GM12873 (cell line): ENCODE results near the gene ABLIM2.

Experiments
- TF ChIP-seq, protein P1 (sequence below): IDR thresholded peaks from 2 replicates; pipeline ENCODE4 v1.5.1; 2012; ENCODE audit warnings: low read depth, mild to moderate bottlenecking, moderate library complexity, low read length, control low read depth; ENCODE audit not compliant: insufficient read depth; ENCODE audit errors: missing control alignments

Gene ABLIM2

DNA sequence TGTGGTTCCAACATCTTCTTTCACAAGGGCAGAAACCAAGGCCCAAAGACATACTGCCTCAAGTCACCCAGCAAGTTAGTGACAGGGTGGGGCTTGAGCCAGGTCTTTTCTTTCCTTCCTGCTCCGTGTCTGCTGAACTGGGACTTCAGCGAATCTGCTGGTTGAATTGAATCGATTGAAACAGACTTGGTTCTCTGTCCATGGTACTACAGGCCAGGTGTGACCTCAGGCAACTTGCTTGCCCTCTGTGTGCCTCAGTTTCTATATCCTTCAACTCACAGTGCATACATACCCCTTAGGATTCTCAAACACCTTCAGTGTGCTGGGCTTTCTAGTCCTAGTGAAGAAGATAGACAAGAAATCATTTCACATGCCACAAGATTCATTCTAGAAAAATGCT is 2.0 kb upstream of the ABLIM2 start:
- TF ChIP-seq, protein P1, sequence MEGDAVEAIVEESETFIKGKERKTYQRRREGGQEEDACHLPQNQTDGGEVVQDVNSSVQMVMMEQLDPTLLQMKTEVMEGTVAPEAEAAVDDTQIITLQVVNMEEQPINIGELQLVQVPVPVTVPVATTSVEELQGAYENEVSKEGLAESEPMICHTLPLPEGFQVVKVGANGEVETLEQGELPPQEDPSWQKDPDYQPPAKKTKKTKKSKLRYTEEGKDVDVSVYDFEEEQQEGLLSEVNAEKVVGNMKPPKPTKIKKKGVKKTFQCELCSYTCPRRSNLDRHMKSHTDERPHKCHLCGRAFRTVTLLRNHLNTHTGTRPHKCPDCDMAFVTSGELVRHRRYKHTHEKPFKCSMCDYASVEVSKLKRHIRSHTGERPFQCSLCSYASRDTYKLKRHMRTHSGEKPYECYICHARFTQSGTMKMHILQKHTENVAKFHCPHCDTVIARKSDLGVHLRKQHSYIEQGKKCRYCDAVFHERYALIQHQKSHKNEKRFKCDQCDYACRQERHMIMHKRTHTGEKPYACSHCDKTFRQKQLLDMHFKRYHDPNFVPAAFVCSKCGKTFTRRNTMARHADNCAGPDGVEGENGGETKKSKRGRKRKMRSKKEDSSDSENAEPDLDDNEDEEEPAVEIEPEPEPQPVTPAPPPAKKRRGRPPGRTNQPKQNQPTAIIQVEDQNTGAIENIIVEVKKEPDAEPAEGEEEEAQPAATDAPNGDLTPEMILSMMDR, result no peak

DNA sequence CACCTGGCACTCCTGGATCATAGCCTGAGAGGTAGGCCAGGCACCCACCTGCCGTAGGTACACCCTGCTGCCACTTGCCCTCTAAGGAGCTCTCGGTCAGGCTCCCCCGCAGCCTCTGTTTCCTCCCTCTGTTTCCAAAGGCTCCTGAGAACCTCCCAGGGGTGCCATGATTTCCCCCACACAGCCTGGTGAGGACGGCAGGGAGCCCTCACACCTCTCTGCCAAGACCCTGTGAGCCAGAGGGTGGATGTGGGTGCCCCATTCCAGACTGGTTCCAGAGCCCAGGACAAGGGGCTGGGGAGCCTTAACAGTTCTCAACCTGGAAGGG is 1.6 kb upstream of the ABLIM2 start:
- TF ChIP-seq, protein P1, result no peak

DNA sequence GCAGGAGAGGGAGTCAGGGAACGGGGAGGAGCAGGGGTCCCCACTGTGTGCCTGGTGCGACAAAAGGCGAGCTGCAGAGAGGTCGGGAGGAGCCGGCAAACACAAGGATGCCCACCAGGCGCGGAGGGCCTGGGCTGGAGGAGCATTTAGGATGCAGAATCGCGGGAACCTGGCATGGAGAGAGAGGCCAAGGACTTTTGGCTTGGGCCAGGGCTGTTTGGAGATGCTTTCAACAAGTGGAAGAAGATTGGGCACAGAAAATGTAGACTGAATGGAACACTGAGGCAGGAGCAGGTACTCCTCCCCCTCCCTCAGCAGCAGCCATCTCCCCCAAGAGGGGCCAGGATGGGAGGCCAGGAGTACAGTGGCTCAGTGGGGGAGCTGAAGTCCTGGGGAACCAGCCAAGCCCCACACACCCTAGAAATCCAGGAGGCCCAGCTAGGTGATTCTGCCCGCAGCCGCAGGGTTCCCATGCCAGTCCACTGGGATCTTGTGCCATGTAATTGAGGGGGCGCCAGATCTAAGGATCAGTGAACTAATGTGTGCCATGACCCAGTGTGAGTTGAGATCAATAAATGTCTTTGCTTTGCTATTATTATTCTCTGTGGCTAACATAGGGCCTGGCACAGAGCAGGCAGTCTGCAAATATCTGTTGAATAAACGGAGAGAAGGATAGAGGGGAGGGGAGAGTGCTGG is 1.1 kb upstream of the ABLIM2 start:
- TF ChIP-seq, protein P1, result no peak

DNA sequence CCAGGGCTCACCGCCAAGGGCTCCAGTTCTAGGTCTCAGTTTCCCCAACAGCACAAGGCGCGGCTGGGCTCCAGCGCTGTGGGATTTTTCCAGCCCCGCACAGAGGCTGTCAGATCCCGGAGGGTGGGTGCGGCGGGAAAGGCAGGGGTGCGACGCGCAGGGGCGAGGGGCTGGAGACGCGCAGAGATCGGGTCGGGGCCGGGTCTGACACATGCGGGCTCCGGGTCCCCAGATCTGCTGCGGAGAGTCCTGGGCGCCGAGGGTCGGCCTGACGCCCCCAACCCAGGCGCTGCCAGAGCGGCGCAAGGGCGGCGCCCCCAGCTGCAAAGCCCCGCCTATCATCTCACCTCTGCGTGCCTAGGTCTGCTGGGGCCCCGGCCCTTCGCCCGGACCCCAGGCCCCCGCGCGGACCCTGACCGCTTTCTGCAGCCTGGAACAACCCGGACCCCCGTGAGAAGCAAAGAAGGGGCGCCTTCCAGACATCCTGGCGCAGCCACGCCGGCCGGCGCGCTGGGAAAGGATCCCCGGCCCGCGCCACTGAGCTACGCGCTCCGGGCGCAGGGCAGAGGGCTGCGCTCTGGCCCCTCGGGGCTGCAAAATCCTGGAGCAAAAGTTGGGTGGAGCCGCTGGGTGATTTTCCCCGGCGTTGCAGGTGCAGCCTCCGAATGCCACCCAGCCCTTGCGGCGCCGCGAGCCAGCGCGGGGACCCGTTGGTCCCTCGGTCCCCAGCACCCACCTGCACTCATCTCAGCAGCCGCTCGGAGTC is 486 bp downstream of the ABLIM2 start:
- TF ChIP-seq, protein P1, result no peak

DNA sequence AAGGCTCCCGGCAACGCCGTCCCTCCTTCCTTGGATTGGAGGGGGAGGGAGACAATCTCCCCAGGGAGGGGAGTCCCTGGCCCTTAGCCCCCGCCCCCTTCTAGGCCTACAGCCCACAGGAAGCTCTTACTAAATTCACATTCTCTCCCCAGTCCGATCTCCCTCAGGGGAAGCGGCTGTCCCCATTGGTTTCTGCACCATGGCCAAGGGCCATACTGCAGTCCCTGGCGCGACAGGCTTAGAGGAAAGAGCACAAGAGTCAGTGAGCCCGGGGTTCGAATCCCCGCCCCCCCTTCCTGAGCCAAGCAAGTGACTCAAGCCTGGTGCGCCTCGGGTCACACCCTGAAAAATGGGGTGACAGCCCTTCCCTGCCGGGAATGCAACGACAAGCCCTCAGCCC is 1.1 kb downstream of the ABLIM2 start:
- TF ChIP-seq, protein P1, result no peak

DNA sequence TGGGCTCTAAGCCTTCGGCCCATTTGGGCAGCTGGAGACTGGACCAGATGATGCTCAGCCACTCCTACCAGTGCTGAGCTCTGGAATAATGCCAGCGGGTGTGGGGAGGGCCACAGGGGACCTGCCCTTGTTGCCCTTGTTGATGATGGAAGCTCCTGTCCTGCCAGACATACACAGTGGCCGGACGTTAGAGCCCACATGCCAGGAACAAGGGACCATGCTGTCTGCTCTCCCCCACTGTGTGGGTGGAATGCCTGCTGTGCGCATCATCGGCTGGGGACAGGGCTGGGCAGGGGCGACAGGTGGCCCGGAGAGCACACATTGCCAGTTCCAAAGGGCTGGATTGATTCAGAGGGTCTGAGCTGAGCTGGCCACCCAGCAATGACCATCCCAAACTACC is 2.0 kb downstream of the ABLIM2 start:
- TF ChIP-seq, protein P1, result no peak

DNA sequence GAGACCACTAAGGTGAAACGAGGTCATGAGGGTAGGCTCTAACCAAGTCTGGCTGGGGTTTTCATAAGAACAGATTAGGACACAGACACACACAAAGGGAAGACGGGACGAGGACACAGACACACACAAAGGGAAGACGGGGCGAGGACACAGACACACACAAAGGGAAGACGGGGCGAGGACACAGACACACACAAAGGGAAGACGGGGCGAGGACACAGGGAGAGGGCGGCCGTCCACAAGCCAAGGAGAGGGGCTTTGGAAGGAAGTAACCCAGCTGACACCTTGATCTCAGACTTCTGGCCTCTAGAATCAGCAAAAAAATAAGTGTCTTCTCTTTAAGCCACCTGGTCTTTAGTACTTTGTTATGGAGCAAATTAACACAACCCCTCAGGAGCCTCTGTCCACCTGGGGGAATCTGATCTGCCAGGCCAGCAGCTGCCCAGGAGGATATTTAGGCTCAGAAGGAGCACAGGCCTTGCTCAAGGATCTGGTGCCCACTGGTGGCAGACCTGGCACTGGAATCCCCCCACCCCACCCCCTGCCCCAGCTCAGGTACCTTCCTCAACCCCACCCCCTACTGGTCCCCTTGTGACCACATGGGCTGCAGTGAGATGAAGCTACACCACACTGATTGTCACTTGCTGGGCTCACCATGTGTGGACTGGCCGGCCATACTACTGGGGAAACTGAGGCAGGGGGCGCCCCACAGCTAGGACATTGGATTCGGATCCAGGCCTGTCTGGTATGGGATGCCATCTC is 2.8 kb downstream of the ABLIM2 start:
- TF ChIP-seq, protein P1, result no peak
